HG03135 (cell line): ENCODE results near the gene TMEM212.
A peak's percentile ranks its signal among the peaks of the same experiment; 100 is the strongest.

Source experiments
- ATAC-seq: cut with Tn5 transposase; IDR thresholded peaks from one replicate; pipeline ENCODE4 v1.9.1; 2021; ENCODE audit warnings: mild to moderate bottlenecking, moderate library complexity; ENCODE audit not compliant: unreplicated experiment

Gene TMEM212

DNA sequence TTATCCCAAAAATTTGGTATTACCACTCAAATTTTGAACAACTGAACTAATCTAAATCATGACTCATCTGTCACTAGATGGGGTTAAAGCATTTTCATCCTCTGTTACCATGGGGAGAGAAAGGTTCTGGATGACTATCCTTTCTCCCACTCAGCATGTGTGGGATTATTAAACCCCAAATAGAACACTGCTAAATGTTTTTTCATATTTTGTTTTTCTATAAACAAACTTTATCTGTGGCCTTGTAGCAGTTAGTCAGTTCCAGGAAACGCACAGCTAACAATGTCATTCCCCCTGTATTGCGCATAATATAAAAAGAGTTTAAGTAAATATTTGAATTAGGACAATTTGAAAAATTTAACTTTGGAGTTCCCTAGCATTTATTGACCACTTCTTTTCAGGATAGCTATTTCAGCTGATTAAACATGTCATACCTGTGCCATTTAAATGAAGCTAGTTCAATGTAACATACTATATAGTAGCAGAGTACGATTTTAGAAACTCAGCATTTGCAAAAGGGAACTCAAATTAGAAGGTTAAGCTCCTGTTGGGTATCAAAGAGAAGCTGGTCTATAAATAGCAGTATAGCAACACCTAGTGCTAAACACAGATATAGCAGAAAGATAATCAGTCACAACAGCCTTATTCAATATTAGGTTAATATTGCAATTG, 9.2 kb upstream of the TMEM212 start:
- ATAC-seq = no peak

- no peak for ATAC-seq
Measured at GRCh38 chr3:171834461-171834801, 8.7 kb upstream of the TMEM212 start.

DNA sequence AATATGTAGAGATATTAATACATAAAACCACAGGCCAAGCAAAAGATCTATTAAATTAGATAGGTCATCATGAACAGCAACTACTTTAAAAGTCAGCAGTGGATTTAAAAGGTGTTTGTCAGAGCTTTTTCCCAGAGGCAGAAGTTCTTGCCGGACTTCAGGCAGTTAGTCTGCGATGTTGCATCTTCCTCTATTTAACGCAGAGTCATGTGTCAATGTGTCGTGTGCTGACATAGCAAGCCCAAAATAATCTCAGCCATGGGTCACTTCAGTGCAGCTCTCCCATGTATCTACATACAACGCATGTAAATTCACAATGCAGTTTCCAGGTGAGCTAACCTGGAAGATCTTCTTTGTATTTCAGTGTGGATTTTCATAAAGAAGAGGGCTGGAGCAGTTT, 8.0 kb upstream of the TMEM212 start:
- no peak for ATAC-seq

DNA sequence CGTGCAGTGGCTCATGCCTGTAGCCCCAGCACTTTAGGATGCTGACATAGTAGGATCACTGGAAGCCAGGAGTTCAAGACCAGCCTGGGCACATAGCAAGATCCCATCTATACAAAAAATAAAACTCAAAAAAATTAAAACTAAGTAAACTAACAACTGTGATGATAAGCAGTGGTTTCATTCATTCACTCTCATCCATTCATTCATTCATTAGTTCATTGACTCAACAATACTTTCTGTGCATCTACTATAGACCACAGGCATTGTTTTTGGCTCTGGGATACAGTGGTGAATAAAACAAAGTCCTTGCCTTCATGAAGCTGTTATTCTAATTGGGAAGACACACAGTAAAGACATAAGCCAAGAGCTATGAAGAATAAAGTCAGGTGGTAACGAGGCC, 7.5 kb upstream of the TMEM212 start:
- ATAC-seq = no peak

- ATAC-seq = no peak
Measured at GRCh38 chr3:171836855-171837254, 6.3 kb upstream of the TMEM212 start.

DNA sequence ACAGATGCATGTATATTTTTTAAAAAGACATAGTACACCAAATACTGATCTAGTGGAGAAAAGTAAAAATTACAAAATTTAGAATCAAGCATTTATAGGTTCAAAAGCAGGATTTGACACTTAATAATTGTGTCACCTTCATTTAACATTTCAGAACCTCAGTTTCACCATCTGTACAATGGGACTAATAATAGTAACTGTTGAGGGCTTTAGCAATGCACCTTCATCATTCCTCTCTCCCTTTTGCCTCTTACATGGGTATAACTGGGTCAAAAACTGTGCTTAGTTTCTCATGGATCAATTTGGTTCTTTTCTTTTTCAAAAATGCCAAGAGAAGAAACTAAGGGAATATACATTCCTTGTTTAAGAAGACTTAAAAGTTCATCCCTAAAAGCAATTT, 5.5 kb upstream of the TMEM212 start:
- ATAC-seq = no peak

DNA sequence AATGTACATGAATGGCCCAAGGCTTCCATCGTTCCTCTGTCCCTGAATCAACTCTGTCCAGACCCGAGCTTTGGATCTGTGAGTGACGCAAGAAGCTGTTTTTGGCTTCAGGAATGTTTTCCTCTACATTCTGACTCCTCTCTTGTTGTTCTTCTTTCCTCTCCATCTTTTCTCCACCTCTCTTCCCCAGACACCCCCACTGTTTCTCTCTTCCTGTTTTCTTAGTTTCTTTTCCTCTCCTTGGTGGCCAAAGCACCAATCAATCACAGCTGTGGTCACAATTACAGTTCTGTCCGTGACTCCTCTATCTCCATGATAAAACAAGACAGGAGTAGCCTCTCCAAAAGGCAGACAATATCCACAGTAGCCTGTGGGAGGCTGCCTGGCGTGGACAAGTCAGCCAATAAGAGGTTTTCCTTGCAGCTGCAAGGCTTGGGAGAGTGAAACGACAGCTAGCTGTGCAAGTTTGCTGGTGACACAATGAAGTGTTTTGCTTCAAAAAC, 4.9 kb upstream of the TMEM212 start:
- no peak for ATAC-seq

GRCh38 chr3:171839270-171839669, 3.9 kb upstream of the TMEM212 start:
- ATAC-seq = no peak

DNA sequence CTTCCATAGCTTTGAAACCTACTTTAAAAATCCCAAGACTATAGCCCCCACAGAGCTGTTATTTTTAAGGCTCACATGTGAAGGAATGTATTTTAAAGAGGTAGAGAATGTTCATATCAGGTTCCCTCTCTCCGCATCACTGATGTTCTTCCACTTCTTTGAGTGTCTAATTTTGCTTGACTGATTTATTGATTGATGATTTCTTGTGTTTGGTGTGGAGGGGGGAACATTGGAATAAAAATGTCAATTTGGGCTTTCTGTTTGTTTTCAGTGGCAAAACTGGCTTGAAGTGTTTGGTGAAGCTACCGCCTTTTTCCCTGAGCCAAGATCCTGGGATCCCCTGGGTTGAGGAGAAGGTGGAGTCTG, 2.7 kb upstream of the TMEM212 start:
- ATAC-seq = no peak

DNA sequence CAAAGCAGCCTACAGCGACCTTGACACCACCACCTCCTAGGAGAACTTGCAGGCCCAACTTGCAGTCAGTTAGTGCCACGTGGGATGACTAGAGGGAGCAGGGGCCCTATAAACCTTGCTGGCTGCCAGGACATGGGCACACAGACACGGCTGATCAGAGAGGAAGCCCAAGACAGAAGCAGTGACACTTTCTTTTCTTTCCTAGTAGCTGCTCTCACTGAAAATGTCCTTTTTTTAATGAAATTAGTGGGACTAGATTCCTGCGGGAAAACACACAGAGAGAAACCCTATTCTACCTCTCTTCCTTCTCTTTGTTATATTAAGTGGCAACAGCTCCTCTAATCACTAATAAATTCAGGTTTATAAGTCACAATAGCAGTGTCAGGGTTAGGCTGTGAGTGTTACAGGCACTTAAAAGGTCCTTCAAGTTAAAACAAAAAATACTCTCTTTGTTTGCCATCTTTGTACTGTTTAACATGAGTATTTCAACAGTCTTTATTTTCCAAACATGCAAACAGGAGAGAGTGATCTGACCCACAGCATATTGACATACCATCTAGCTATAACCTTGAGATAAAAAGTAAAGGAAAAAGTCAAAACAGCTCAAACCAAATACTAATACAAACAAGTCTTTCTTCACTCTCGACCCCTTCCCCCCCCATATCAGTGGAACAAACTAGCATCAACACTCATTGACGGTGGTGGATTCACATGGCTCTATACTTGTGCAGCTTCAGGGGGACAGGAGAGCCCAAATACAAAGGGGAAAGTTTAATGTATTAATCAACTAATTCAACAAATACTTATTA, 2.1 kb upstream of the TMEM212 start:
- ATAC-seq = no peak

DNA sequence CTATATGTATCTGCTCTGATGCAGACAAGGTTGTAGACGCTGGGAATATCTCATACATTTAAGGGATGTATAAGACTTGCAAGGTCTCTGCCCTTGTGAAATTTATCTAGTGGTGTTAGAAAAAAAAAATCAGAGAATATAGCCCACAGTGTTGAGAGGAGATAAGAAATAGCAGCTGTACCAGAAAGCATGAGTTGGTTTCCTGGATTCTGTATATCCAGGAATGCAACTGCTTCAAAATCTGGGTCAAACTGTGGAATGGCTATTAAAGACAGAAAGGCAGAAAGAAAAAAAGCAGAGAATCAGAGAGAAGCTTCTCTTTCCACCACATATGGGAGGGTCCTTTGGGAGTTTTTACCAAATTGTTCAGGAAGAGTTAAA, 1.5 kb upstream of the TMEM212 start:
- ATAC-seq = no peak

- ATAC-seq = no peak
Measured at GRCh38 chr3:171844873-171845272, 1.7 kb downstream of the TMEM212 start.

GRCh38 chr3:171845481-171846284, 2.5 kb downstream of the TMEM212 start:
- ATAC-seq = no peak

DNA sequence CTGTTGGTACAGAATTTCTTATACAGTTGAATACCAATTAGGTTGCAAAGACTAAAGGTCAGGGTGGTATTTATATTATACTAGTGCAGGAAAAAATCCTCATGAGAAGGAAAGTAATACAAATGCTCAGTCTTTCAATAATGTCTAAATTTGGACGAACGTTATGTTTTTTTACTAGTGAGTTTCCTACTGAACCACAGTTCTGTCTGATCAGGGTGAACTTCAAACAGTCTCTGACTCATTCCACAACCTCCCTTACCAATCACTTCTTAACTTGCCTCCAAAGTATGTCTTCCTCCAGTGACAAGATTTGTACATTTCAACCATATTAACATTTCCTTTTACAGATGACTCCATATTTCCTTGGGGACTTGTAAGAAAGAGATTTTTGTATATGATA, 3.4 kb downstream of the TMEM212 start:
- ATAC-seq = peak; percentile 96

- no peak for ATAC-seq
Measured at GRCh38 chr3:171847133-171847532, 4.0 kb downstream of the TMEM212 start.

- ATAC-seq = no peak
Measured at GRCh38 chr3:171847595-171848259, 4.6 kb downstream of the TMEM212 start.

DNA sequence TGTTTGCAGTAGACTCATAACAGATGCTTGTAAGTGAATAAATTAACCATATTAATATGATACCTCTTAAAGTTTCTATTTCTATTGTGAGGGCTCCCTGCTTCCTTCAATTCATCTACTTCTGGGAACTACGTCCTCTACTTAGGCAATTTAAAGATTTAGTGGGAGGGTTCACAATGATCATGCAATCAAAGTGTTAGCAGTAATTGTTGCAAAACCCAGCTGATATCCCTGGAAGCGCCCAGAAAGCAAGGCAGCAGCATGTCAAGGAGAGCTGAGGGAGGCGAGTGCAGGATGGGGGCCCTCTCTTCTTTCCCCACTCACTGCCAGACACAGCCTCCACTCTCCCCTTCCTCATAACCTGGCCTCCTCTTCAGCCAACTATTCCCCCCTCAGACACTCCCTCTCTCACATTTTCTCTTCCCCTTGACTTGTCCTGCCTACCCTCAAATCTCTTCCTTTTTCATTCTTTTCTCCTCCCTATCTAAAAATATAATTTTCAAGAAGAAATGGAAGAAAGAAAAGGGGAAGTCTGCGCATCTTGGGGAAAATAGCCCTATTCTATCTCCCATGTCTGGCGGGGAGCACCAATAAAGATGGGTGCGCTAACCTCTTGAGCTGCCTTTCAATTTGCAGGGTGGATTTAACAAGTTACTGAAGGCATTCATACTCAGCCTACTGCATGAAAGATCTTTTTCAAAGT, 6.6 kb downstream of the TMEM212 start:
- no peak for ATAC-seq

DNA sequence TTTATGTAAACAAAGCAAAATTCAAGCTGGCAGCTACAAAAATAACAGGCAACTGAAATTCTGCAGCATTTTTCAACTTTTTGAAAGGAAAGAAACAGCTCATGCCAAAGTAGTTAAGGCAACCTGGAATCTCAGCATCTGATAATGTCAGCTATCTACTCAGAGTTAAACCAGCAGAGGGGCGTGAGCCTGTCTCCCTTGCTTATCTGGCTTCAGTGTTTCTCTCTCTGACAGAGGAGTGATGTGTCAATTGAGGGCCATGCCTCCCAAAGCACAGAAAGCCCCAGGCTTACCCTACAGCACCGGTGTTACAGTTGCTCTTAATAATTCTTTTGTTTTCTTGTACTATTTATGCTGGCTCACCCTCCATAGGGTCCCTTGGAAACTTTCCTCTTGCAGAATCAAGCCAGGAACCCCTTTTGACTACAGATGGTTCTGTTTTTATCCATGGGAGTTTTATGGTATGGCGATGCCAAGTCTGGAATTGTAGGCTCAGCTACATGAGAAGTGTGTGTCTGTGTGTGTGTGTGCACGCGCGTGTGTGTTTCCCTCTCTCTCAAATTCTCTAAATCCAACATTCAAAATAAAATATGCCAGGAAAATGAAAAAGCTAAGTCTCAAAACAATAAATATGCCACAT, 7.3 kb downstream of the TMEM212 start:
- no peak for ATAC-seq

- ATAC-seq = no peak
Measured at GRCh38 chr3:171850960-171851659, 8.0 kb downstream of the TMEM212 start.

- ATAC-seq = no peak
Measured at GRCh38 chr3:171851660-171852058, 8.5 kb downstream of the TMEM212 start.
